Keratinocyte (primary cell): ENCODE data around the gene COL16A1.

ENCODE experiments used
- CTCF ChIP-seq, 3 experiments: IDR thresholded peaks in 1 of 3; conservative IDR thresholded peaks in 1 of 3; optimal IDR thresholded peaks in 1 of 3; 2 replicates in 2 of 3; 3 replicates in 1 of 3; pipeline versions ENCODE3 to v1.5.1; 2011; ENCODE audit warnings: low read length in 3 of 3, mild to moderate bottlenecking in 3 of 3, moderate library complexity in 2 of 3, control low read depth in 1 of 3, inconsistent platforms in 1 of 3; ENCODE audit not compliant: insufficient read depth in 2 of 3; ENCODE audit errors: extremely low read depth in 1 of 3
- EZH2 ChIP-seq: IDR thresholded peaks from one replicate; pipeline ENCODE4 v1.6.1; 2012; ENCODE audit warnings: inconsistent platforms, mild to moderate bottlenecking, low read length, moderate library complexity

GRCh38 chr1:31714442-31715086 is 10.7 kb upstream of the COL16A1 start:
- peak; percentile 38 to 85 (median 51) for TF ChIP-seq CTCF (optimal IDR thresholded peaks at IDR 0.05 in 1 of 3, IDR thresholded peaks at IDR 0.05 in 1 of 3, conservative IDR thresholded peaks at IDR 0.05 in 1 of 3; ENCODE audit: extremely low read depth in 1 of 3, insufficient read depth in 2 of 3, low read length in 3 of 3)
- no peak for TF ChIP-seq EZH2
